Progenitor cell of endocrine pancreas (in vitro differentiated cells): ENCODE data around the gene GNAZ. TPM values are rescaled to one million over a fixed set of nuclear protein-coding genes. Genes with fewer than 3 reads are reported as not detected.

Experiments
- DNase-seq: peaks from one replicate; pipeline ENCODE4 v3.0.0; 2021; ENCODE audit warnings: low spot score; ENCODE audit not compliant: unreplicated experiment
- H3K27ac Mint-ChIP-seq: 2 replicates; pipeline ENCODE4 v1.8.0; 2021; ENCODE audit warnings: mild to moderate bottlenecking, moderate library complexity, mixed read lengths
- H3K27me3 Mint-ChIP-seq: 2 replicates; pipeline ENCODE4 v1.8.0; 2021; ENCODE audit warnings: mixed read lengths
- H3K36me3 Mint-ChIP-seq: 2 replicates; pipeline ENCODE4 v1.8.0; 2022; ENCODE audit warnings: mixed read lengths; ENCODE audit not compliant: insufficient read depth
- H3K4me1 Mint-ChIP-seq: 2 replicates; pipeline ENCODE4 v1.8.0; 2021; ENCODE audit warnings: low read depth, mixed read lengths
- H3K4me3 Mint-ChIP-seq: 2 replicates; pipeline ENCODE4 v1.8.0; 2021; ENCODE audit warnings: low read depth, mild to moderate bottlenecking, moderate library complexity, mixed read lengths
- H3K9me3 Mint-ChIP-seq: 2 replicates; pipeline ENCODE4 v1.8.0; 2021; ENCODE audit warnings: low read depth, mixed read lengths
- CTCF ChIP-seq: fragments of 200-600 bp; sonication (generic); IDR thresholded peaks from one replicate; pipeline ENCODE4 v1.5.0; 2021; ENCODE audit warnings: antibody characterized with exemption, mild to moderate bottlenecking; ENCODE audit not compliant: unreplicated experiment
- total RNA-seq: library from RNA; stranded (reverse); gene quantifications from 2 replicates; pipeline ENCODE4 v1.2.1, GENCODE V29; 2021

The GNAZ gene
- total RNA-seq, 1 donor from 2014 or later: 19.2 TPM

- Mint-ChIP-seq H3K9me3 (no peaks in the 10 kb centered on the region), H3K36me3 (peaks cover 6% of the 10 kb centered on the region), H3K4me3 (no peak overlapping the region), H3K27ac (no peak overlapping the region), H3K27me3 (no peaks in the 10 kb centered on the region), H3K4me1 (peaks cover 1% of the 10 kb centered on the region)
- no peak for TF ChIP-seq CTCF
- no peak for DNase-seq
These were observed 50.1 kb downstream of the GNAZ start for GRCh38 chr22:23120415-23120899.

GRCh38 chr22:23121000-23121421, 50.7 kb downstream of the GNAZ start:
- no peak overlapping the region for H3K4me3 Mint-ChIP-seq
- TF ChIP-seq CTCF: no peak
- peaks cover 1% of the 10 kb centered on the region for H3K4me1 Mint-ChIP-seq
- DNase-seq: no peak
- peaks cover 6% of the 10 kb centered on the region for H3K36me3 Mint-ChIP-seq
- H3K27ac Mint-ChIP-seq: no peak overlapping the region
- no peaks in the 10 kb centered on the region for H3K9me3 Mint-ChIP-seq
- no peaks in the 10 kb centered on the region for H3K27me3 Mint-ChIP-seq

- no peak overlapping the region for H3K4me3 Mint-ChIP-seq
- H3K27me3 Mint-ChIP-seq: peaks cover 2% of the 10 kb centered on the region
- H3K27ac Mint-ChIP-seq: no peak overlapping the region
- H3K4me1 Mint-ChIP-seq: peaks cover 1% of the 10 kb centered on the region
- no peak for TF ChIP-seq CTCF
- DNase-seq: no peak
- peaks cover 6% of the 10 kb centered on the region for H3K36me3 Mint-ChIP-seq
- H3K9me3 Mint-ChIP-seq: no peaks in the 10 kb centered on the region
These were observed 51.1 kb downstream of the GNAZ start for GRCh38 chr22:23121424-23121823.

- Mint-ChIP-seq H3K4me1 (peaks cover 1% of the 10 kb centered on the region), H3K9me3 (no peaks in the 10 kb centered on the region), H3K27ac (no peak overlapping the region), H3K27me3 (peaks cover 2% of the 10 kb centered on the region), H3K36me3 (peaks cover 6% of the 10 kb centered on the region), H3K4me3 (no peak overlapping the region)
- DNase-seq: no peak
- no peak for TF ChIP-seq CTCF
These were observed 52.1 kb downstream of the GNAZ start for GRCh38 chr22:23122216-23122957.

GRCh38 chr22:23122992-23123803, 52.9 kb downstream of the GNAZ start:
- peaks cover 2% of the 10 kb centered on the region for H3K27me3 Mint-ChIP-seq
- H3K4me3 Mint-ChIP-seq: no peak overlapping the region
- H3K9me3 Mint-ChIP-seq: no peaks in the 10 kb centered on the region
- no peak for TF ChIP-seq CTCF
- no peak overlapping the region for H3K27ac Mint-ChIP-seq
- H3K4me1 Mint-ChIP-seq: peaks cover 1% of the 10 kb centered on the region
- no peak for DNase-seq
- H3K36me3 Mint-ChIP-seq: peaks cover 6% of the 10 kb centered on the region
